Mucosa of gallbladder (tissue), 1 donor: ENCODE data around the gene POLR3F. TPM values are rescaled to one million over a fixed set of nuclear protein-coding genes. Genes with fewer than 3 reads are reported as not detected.
"Not testable (repeated sequence)": the region's sequence is repeated elsewhere in the genome, so short reads cannot be mapped to it uniquely, and the experiment has no call there.

ENCODE experiments used
- DNase-seq: peaks from one replicate; pipeline ENCODE4 v3.0.0-alpha.2; 2020; ENCODE audit warnings: low spot score
- total RNA-seq: library from RNA; stranded (reverse); gene quantifications from one replicate; pipeline ENCODE4 v1.2.1, GENCODE V29; 2021
- donor health status: DM: no; HTN: no; CAD: no.

POLR3F gene
- total RNA-seq = 6.2 TPM

GRCh38 chr20:18466894-18467730, at the start of gene POLR3F, which contains the start of gene DZANK1:
Gene POLR3F, plus strand, starts transcription at chr20:18467390. Its CDS starts 117 bp downstream, at chr20:18467507.
Gene DZANK1, minus strand, starts transcription at chr20:18467030. Its CDS starts 1,672 bp downstream, at chr20:18465358.
- peak; percentile 96 for DNase-seq

GRCh38 chr20:18421608-18422007, 45.6 kb upstream of the POLR3F start:
- no peak for DNase-seq

GRCh38 chr20:18427214-18427613, 40.0 kb upstream of the POLR3F start:
- no peak for DNase-seq

- DNase-seq = peak; percentile 51
Measured at GRCh38 chr20:18428490-18429173, 38.6 kb upstream of the POLR3F start.

GRCh38 chr20:18430172-18430826, 36.9 kb upstream of the POLR3F start:
- no peak for DNase-seq

- no peak for DNase-seq
Measured at GRCh38 chr20:18431206-18431605, 36.0 kb upstream of the POLR3F start.

- DNase-seq = no peak
Measured at GRCh38 chr20:18436847-18437246, 30.3 kb upstream of the POLR3F start.

- DNase-seq = no peak
Measured at GRCh38 chr20:18440403-18440802, 26.8 kb upstream of the POLR3F start.

GRCh38 chr20:18443886-18444285, 23.3 kb upstream of the POLR3F start:
- DNase-seq = no peak

GRCh38 chr20:18456600-18456999, 10.6 kb upstream of the POLR3F start:
- DNase-seq = no peak

GRCh38 chr20:18465536-18466200, 1.5 kb upstream of the POLR3F start:
- no peak for DNase-seq

GRCh38 chr20:18466574-18466893, 656 bp upstream of the POLR3F start:
- no peak for DNase-seq

GRCh38 chr20:18477218-18477617, 10.0 kb downstream of the POLR3F start:
- DNase-seq = no peak

GRCh38 chr20:18477821-18478220, 10.6 kb downstream of the POLR3F start:
- no peak for DNase-seq

- no peak for DNase-seq
Measured at GRCh38 chr20:18481596-18481995, 14.4 kb downstream of the POLR3F start.

- DNase-seq = no peak
Measured at GRCh38 chr20:18488301-18488700, 21.1 kb downstream of the POLR3F start.

GRCh38 chr20:18496042-18496441, 28.9 kb downstream of the POLR3F start:
- no peak for DNase-seq

- DNase-seq = peak; percentile 85
Measured at GRCh38 chr20:18496740-18497592, 29.8 kb downstream of the POLR3F start, which contains the start of gene RBBP9. Gene RBBP9, minus strand, starts transcription at chr20:18497225. Its CDS starts 58 bp downstream, at chr20:18497167.

- DNase-seq = no peak
Measured at GRCh38 chr20:18497603-18498002, 30.4 kb downstream of the POLR3F start.

GRCh38 chr20:18501672-18502071, 34.5 kb downstream of the POLR3F start:
- DNase-seq = not testable (repeated sequence)

GRCh38 chr20:18504479-18505060, 37.4 kb downstream of the POLR3F start:
- DNase-seq = peak; percentile 46
